CD4-positive, alpha-beta memory T cell (primary cell): Measurements from ENCODE around the gene EPB41L4A. TPM values are rescaled to one million over a fixed set of nuclear protein-coding genes. Genes with fewer than 3 reads are reported as not detected.

Experiments
- CTCF ChIA-PET: fragments of 350-600 bp; sonication (Branson Sonifier 250); formaldehyde crosslinking; loops from one replicate; lab custom pipeline; 2021; ENCODE audit warnings: inconsistent platforms; ENCODE audit not compliant: partially characterized antibody; lab: Charles Lee
- POLR2A ChIA-PET: fragments of 350-600 bp; sonication (Branson Sonifier 250); formaldehyde crosslinking; loops from one replicate; lab custom pipeline; 2021; ENCODE audit not compliant: partially characterized antibody; lab: Charles Lee
- DNase-seq, 5 donors: peaks; one replicate each; pipeline versions ENCODE4 v3.0.0 to v3.0.0-alpha.2; 2020 to 2022; ENCODE audit warnings: mixed read lengths in 1 of 5
- H3K27ac ChIP-seq: one replicate; pipeline ENCODE4 v1.7.0; 2013; ENCODE audit warnings: low read depth, low read length
- H3K27me3 ChIP-seq: 2 replicates; pipeline ENCODE4 v1.7.0; 2013; ENCODE audit warnings: mild to moderate bottlenecking, low read length, moderate library complexity; ENCODE audit not compliant: insufficient read depth
- H3K36me3 ChIP-seq: 2 replicates; pipeline ENCODE4 v1.7.0; 2013; ENCODE audit warnings: mild to moderate bottlenecking, low read length, moderate library complexity; ENCODE audit not compliant: insufficient read depth
- H3K4me1 ChIP-seq: 2 replicates; pipeline ENCODE4 v1.7.0; 2013; ENCODE audit warnings: mild to moderate bottlenecking, low read length, moderate library complexity; ENCODE audit not compliant: insufficient read depth
- H3K4me3 ChIP-seq, 2 donors: one replicate each; pipeline ENCODE4 v1.7.0; 2013; ENCODE audit warnings: low read length in 2 of 2, mild to moderate bottlenecking in 1 of 2
- H3K9me3 ChIP-seq, 2 donors: one replicate each; pipeline ENCODE4 v1.7.0; 2013; ENCODE audit warnings: low read length in 2 of 2, control low read depth in 1 of 2; ENCODE audit not compliant: control insufficient read depth in 1 of 2
- H3K27ac Mint-ChIP-seq, 7 donors: one replicate each; pipeline ENCODE4 v1.8.0; 2020 to 2021; ENCODE audit warnings: mixed read lengths in 7 of 7, mild to moderate bottlenecking in 6 of 7, inconsistent platforms in 3 of 7, moderate library complexity in 3 of 7
- H3K27me3 Mint-ChIP-seq, 2 donors: one replicate each; pipeline ENCODE4 v1.8.0; 2020 to 2021; ENCODE audit warnings: mixed read lengths in 2 of 2
- H3K36me3 Mint-ChIP-seq, 2 donors: one replicate each; pipeline ENCODE4 v1.8.0; 2020 to 2021; ENCODE audit warnings: mixed read lengths in 2 of 2, inconsistent platforms in 1 of 2, mild to moderate bottlenecking in 1 of 2
- H3K4me1 Mint-ChIP-seq, 4 donors: one replicate each; pipeline ENCODE4 v1.8.0; 2020 to 2021; ENCODE audit warnings: mixed read lengths in 4 of 4, mild to moderate bottlenecking in 1 of 4
- H3K4me3 Mint-ChIP-seq, 8 donors: one replicate each; pipeline ENCODE4 v1.8.0; 2020 to 2021; ENCODE audit warnings: mixed read lengths in 8 of 8, mild to moderate bottlenecking in 7 of 8, moderate library complexity in 6 of 8, inconsistent platforms in 3 of 8
- H3K9me3 Mint-ChIP-seq, 8 donors: one replicate each; pipeline ENCODE4 v1.8.0; 2020 to 2021; ENCODE audit warnings: mixed read lengths in 8 of 8, mild to moderate bottlenecking in 5 of 8, inconsistent platforms in 3 of 8, moderate library complexity in 1 of 8
- intact Hi-C: fragments of 100-400 bp; cut with micrococcal nuclease; formaldehyde crosslinking; loops from one replicate; pipeline ENCODE4 v1.15.1; 2023
- polyA plus RNA-seq, 2 donors: library from polyadenylated mRNA; unstranded; fragments of 300-500 nt; fragmentation: Illumina TruSeq; gene quantifications; one replicate each; pipeline ENCODE4 v1.2.3, GENCODE V29; 2021
- total RNA-seq, 2 experiments: library from RNA; stranded (reverse); gene quantifications; one replicate each; pipeline ENCODE4 v1.2.3, GENCODE V29; 2021

The EPB41L4A gene
- total and polyA plus RNA-seq, 4 experiments from 2014 or later, result 0.30 to 1.1 (median 0.72) TPM

GRCh38 chr5:112385566-112385965, 33.5 kb downstream of the EPB41L4A start:
- no peaks in the 10 kb centered on the region for H3K36me3 Mint-ChIP-seq
- no peak overlapping the region for H3K27ac Mint-ChIP-seq
- Histone ChIP-seq H3K36me3 (no peaks in the 10 kb centered on the region), H3K4me1 (no peaks in the 10 kb centered on the region), H3K9me3 (no peaks in the 10 kb centered on the region), H3K27me3 (no peaks in the 10 kb centered on the region), H3K27ac (no peak overlapping the region), H3K4me3 (no peak overlapping the region)
- no peak for DNase-seq
- peaks cover 0 to 2% (median 0%) of the 10 kb centered on the region in 8 donors for H3K9me3 Mint-ChIP-seq
- H3K4me1 Mint-ChIP-seq, result no peaks in the 10 kb centered on the region
- peaks cover 1 to 4% of the 10 kb centered on the region in 2 donors for H3K27me3 Mint-ChIP-seq
- CTCF ChIA-PET, result no interaction called here
- no peak overlapping the region for H3K4me3 Mint-ChIP-seq
- intact Hi-C loops, result no loop called here
- POLR2A ChIA-PET, result no interaction called here

DNA sequence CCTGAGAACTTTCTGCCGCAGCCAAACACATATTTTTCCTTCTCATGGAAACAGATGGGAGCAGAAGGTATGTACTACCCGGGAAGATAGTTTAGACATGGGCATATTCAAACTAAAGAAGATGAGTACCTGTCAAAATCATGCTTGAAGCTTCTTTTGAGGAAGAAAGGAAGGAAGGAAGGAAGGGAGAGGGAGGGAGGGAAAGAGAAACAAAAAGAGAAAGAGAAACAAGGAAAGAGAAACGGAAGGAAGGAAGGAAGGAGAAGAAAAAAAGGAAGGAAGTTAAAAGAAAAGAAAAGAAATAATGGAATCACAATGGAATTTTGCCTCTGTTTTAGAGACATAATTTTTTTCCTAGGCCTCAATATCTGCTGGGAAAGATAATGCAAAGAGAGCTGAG, 34.6 kb downstream of the EPB41L4A start:
- Mint-ChIP-seq H3K27me3 (peaks cover 1 to 4% of the 10 kb centered on the region in 2 donors), H3K27ac (no peak overlapping the region), H3K9me3 (no peaks in the 10 kb centered on the region), H3K36me3 (no peaks in the 10 kb centered on the region), H3K4me1 (no peaks in the 10 kb centered on the region), H3K4me3 (no peak overlapping the region)
- Histone ChIP-seq H3K27ac (no peak overlapping the region), H3K9me3 (no peaks in the 10 kb centered on the region), H3K36me3 (no peaks in the 10 kb centered on the region), H3K4me1 (no peaks in the 10 kb centered on the region), H3K27me3 (no peaks in the 10 kb centered on the region), H3K4me3 (no peak overlapping the region)
- intact Hi-C loops, result no loop called here
- ChIA-PET CTCF (no interaction called here), POLR2A (interaction anchor here (0.6 kb wide), 1 partner anchor 819 kb away, joined by 4 read pairs; no protein-coding TSS in a partner anchor)
- DNase-seq, result no peak

DNA sequence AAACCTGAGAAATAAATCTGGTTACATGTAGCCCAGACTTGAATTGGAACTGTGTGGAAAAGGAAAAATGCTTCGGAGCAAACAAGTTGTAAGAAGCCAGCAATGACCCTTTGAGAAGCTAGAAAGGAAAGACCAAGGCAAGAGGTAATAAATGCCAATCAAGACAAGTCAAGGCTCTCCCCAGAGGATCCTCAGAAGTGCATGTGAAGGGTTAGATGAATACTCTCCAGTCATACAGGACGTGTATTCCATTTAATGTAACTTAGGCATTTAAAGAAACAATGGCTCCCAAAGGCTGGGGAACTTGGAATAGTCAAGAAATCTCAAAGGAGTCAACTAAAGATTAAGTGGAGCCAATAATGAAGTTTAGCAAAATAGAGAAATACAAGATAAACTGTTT, 36.2 kb downstream of the EPB41L4A start:
- H3K9me3 ChIP-seq, result no peaks in the 10 kb centered on the region
- Mint-ChIP-seq H3K4me1 (no peaks in the 10 kb centered on the region), H3K4me3 (no peak overlapping the region), H3K36me3 (no peaks in the 10 kb centered on the region), H3K27ac (no peak overlapping the region), H3K27me3 (peaks cover 1 to 3% of the 10 kb centered on the region in 2 donors), H3K9me3 (no peaks in the 10 kb centered on the region)
- H3K4me3 ChIP-seq, result no peak overlapping the region
- ChIA-PET POLR2A (no interaction called here), CTCF (no interaction called here)
- no peak for DNase-seq
- intact Hi-C loops, result no loop called here
- H3K27ac ChIP-seq, result no peak overlapping the region
- H3K27me3 ChIP-seq, result no peaks in the 10 kb centered on the region
- H3K36me3 ChIP-seq, result no peaks in the 10 kb centered on the region
- no peaks in the 10 kb centered on the region for H3K4me1 ChIP-seq

- no peaks in the 10 kb centered on the region for H3K36me3 ChIP-seq
- H3K4me1 Mint-ChIP-seq, result no peaks in the 10 kb centered on the region
- no peaks in the 10 kb centered on the region for H3K36me3 Mint-ChIP-seq
- POLR2A ChIA-PET, result no interaction called here
- peaks cover 1 to 4% of the 10 kb centered on the region in 2 donors for H3K27me3 Mint-ChIP-seq
- no peak overlapping the region for H3K4me3 Mint-ChIP-seq
- no peak overlapping the region for H3K27ac Mint-ChIP-seq
- no peaks in the 10 kb centered on the region for H3K9me3 Mint-ChIP-seq
- no peak overlapping the region for H3K27ac ChIP-seq
- no peaks in the 10 kb centered on the region for H3K9me3 ChIP-seq
- DNase-seq, result no peak
- intact Hi-C loops, result no loop called here
- H3K4me3 ChIP-seq, result no peak overlapping the region
- CTCF ChIA-PET, result no interaction called here
- H3K4me1 ChIP-seq, result no peaks in the 10 kb centered on the region
- H3K27me3 ChIP-seq, result no peaks in the 10 kb centered on the region
Observed at GRCh38 chr5:112381521-112381920, 37.6 kb downstream of the EPB41L4A start.

DNA sequence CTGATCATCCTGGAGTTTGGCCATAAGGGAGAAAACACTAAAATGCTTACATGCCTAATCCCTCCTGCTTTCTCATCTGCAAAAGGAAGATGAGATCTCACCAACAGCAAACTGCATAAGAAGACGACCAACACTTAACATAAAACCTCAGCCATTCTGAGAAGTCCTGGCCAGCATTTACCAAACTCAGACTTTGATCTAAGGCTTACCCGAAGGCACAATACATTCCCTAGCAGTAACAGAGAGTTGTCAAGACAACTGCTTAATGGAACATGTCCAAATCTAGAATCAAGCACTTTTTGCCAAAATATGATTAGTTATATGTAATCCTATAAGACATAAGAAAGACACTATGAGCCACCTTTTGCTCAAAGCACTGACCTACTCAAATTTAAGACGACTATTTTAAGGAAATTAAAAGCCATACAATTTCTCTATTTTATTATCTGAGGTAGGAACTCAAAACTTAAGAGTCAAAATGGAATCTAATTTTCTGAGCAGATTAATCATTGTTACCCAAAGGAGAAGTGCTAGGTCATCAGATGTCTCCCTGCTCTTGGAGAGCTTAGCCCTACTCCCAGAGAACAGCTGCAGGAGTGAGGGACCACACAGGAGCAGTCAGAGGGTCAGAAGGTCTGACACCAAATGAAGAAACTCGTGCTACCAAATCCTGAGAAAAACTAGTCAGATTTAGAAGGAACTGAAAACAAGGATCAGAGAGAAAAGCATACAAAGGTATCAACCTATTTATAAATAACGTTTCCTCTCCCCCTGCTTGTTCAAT, 39.3 kb downstream of the EPB41L4A start:
- H3K27ac Mint-ChIP-seq, result no peak overlapping the region
- DNase-seq, result no peak
- H3K4me3 Mint-ChIP-seq, result no peak overlapping the region
- Histone ChIP-seq H3K9me3 (no peaks in the 10 kb centered on the region), H3K4me3 (no peak overlapping the region), H3K27ac (no peak overlapping the region), H3K36me3 (no peaks in the 10 kb centered on the region), H3K27me3 (no peaks in the 10 kb centered on the region), H3K4me1 (no peaks in the 10 kb centered on the region)
- ChIA-PET CTCF (no interaction called here), POLR2A (no interaction called here)
- no peaks in the 10 kb centered on the region for H3K9me3 Mint-ChIP-seq
- no peaks in the 10 kb centered on the region for H3K4me1 Mint-ChIP-seq
- intact Hi-C loops, result no loop called here
- H3K27me3 Mint-ChIP-seq, result peaks cover 1 to 6% of the 10 kb centered on the region in 2 donors
- no peaks in the 10 kb centered on the region for H3K36me3 Mint-ChIP-seq

DNA sequence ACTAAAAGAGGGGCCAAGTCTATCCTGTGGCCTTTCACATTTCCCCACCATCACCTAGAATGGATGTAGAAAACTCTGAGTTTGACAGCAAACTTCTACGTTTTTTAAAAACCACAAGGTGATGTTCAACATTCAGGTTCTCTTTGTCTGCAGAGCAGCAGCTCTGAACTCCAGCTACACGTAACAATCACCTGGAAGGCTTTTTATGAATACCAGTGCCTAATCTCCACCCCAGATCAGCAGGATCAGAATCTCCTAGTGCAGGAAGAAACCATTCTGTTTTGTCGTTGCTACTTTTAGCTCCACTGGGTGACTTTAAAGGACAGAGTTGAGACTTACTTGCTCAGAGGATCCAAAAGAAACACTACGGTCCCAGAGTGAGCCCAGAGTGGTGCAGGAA, 44.3 kb downstream of the EPB41L4A start:
- intact Hi-C loops, result no loop called here
- Mint-ChIP-seq H3K9me3 (no peaks in the 10 kb centered on the region), H3K27me3 (peaks cover 4 to 5% of the 10 kb centered on the region in 2 donors), H3K27ac (no peak overlapping the region), H3K4me3 (no peak overlapping the region), H3K4me1 (no peaks in the 10 kb centered on the region), H3K36me3 (no peaks in the 10 kb centered on the region)
- CTCF ChIA-PET, result no interaction called here
- H3K27ac ChIP-seq, result no peak overlapping the region
- DNase-seq, result no peak
- H3K36me3 ChIP-seq, result no peaks in the 10 kb centered on the region
- POLR2A ChIA-PET, result no interaction called here
- no peaks in the 10 kb centered on the region for H3K27me3 ChIP-seq
- no peaks in the 10 kb centered on the region for H3K9me3 ChIP-seq
- no peak overlapping the region for H3K4me3 ChIP-seq
- no peaks in the 10 kb centered on the region for H3K4me1 ChIP-seq

DNA sequence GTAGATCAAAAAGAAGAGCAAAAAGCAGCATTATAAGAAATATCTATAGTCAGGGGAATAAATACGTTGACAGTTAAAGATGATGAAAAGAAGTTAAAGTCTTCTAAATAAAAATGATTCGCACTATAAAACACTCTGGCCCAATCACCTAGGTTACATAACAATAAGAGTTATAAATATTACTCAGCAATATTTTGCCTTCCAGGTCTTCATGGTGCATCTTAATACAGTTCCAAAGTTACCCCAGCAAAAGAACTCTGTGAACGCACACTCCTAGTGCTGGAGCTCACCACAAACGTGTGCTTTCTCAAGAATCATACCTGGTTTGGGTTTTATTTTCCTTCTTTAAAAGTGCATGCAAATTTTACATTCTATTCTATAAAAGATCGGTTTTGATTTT, 44.7 kb downstream of the EPB41L4A start:
- Mint-ChIP-seq H3K27me3 (peaks cover 4 to 6% of the 10 kb centered on the region in 2 donors), H3K9me3 (no peaks in the 10 kb centered on the region)

More for the DNA sequence above, 44.7 kb downstream of the EPB41L4A start:
- CTCF ChIA-PET, result no interaction called here
- H3K4me3 ChIP-seq, result no peak overlapping the region
- no peak overlapping the region for H3K27ac ChIP-seq
- H3K9me3 ChIP-seq, result no peaks in the 10 kb centered on the region
- no peaks in the 10 kb centered on the region for H3K27me3 ChIP-seq
- POLR2A ChIA-PET, result no interaction called here
- Mint-ChIP-seq H3K4me1 (no peaks in the 10 kb centered on the region), H3K4me3 (no peak overlapping the region), H3K27ac (no peak overlapping the region), H3K36me3 (no peaks in the 10 kb centered on the region)
- DNase-seq, result no peak
- no peaks in the 10 kb centered on the region for H3K4me1 ChIP-seq
- no peaks in the 10 kb centered on the region for H3K36me3 ChIP-seq
- intact Hi-C loops, result no loop called here
